Stimulated activated naive CD8-positive, alpha-beta T cell treated with anti-CD3 and anti-CD28 coated beads, Interleukin-15, Interleukin-2, amounts not matched to agents 100 ng/mL and 50 ng/mL, for 24 hours (primary cell): Measurements from ENCODE around the gene BRCA1.
"Not testable (repeated sequence)": the region's sequence is repeated elsewhere in the genome, so short reads cannot be mapped to it uniquely, and the experiment has no call there.

Experiments used
- H3K27ac Mint-ChIP-seq: one replicate; pipeline ENCODE4 v1.8.0; 2021; ENCODE audit warnings: mild to moderate bottlenecking, mixed read lengths
- H3K27me3 Mint-ChIP-seq: one replicate; pipeline ENCODE4 v1.8.0; 2021; ENCODE audit warnings: mixed read lengths
- H3K36me3 Mint-ChIP-seq: one replicate; pipeline ENCODE4 v1.8.0; 2021; ENCODE audit warnings: low read depth, mixed read lengths
- H3K4me1 Mint-ChIP-seq: one replicate; pipeline ENCODE4 v1.8.0; 2021; ENCODE audit warnings: low read depth, mixed read lengths
- H3K4me3 Mint-ChIP-seq: one replicate; pipeline ENCODE4 v1.8.0; 2021; ENCODE audit warnings: mild to moderate bottlenecking, mixed read lengths
- H3K9me3 Mint-ChIP-seq: one replicate; pipeline ENCODE4 v1.8.0; 2021; ENCODE audit warnings: mixed read lengths

BRCA1 gene

DNA sequence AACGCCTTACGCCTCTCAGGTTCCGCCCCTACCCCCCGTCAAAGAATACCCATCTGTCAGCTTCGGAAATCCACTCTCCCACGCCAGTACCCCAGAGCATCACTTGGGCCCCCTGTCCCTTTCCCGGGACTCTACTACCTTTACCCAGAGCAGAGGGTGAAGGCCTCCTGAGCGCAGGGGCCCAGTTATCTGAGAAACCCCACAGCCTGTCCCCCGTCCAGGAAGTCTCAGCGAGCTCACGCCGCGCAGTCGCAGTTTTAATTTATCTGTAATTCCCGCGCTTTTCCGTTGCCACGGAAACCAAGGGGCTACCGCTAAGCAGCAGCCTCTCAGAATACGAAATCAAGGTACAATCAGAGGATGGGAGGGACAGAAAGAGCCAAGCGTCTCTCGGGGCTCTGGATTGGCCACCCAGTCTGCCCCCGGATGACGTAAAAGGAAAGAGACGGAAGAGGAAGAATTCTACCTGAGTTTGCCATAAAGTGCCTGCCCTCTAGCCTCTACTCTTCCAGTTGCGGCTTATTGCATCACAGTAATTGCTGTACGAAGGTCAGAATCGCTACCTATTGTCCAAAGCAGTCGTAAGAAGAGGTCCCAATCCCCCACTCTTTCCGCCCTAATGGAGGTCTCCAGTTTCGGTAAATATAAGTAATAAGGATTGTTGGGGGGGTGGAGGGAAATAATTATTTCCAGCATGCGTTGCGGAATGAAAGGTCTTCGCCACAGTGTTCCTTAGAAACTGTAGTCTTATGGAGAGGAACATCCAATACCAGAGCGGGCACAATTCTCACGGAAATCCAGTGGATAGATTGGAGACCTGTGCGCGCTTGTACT is at the start of gene BRCA1:
BRCA1 (minus strand) TSS at position 232 of the 834 bp plus-strand sequence. CDS start 1,268 bp downstream, outside the sequence.
- Mint-ChIP-seq H3K4me3 (peak within 1 kb of the TSS; percentile 96), H3K36me3 (peaks cover 40% of the 10 kb centered on the region), H3K27me3 (no peaks in the 10 kb centered on the region), H3K27ac (peak within 1 kb of the TSS; percentile 98), H3K4me1 (peaks cover 40% of the 10 kb centered on the region), H3K9me3 (no peaks in the 10 kb centered on the region)

DNA sequence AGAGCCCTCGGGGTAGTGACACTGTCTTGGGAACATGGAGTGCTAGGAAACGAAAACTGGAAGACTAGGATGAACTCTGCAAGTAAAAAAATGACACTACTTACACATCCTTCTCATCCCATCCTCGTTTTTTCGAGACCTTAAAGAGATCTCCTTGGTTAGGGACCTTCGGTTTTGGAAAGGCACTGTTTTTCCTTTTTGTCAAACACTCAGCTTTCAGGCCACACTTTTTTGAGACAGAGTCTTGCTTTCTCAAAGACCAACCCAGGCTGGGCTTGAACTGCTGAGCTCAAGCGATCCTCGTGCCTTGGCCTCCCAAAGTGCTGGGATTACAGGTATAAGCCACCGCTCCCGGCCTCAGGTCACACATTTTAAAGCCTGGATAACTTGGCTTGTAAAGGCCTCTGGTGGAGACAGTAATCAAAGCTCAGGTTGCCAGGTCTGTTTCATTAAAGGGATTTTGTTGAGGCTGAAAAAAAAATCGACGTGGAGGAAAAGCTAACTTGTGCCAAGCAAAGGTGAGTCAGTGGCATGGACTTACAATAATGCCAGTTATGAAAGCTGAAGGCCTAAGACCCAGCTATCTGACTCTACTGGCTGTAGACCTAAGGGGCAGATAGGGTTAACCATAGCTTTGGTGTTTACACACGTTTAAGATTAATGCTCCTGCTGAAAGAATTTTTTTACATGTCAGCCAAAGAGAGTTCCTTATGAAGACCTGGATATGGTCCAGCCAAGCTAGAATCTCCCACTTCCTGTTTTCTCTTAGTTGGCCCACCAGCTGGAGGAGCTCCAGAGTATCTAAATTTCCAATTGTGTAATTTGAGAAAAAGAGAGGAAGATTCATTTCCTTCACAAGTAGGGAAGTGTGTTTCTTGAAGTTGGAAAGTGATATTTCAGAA is 46.7 kb upstream of the BRCA1 start:
- Mint-ChIP-seq H3K27me3 (no peaks in the 10 kb centered on the region), H3K27ac (no peak overlapping the region), H3K4me1 (peaks cover 43% of the 10 kb centered on the region), H3K4me3 (no peak overlapping the region), H3K36me3 (peaks cover 17% of the 10 kb centered on the region), H3K9me3 (no peaks in the 10 kb centered on the region)

DNA sequence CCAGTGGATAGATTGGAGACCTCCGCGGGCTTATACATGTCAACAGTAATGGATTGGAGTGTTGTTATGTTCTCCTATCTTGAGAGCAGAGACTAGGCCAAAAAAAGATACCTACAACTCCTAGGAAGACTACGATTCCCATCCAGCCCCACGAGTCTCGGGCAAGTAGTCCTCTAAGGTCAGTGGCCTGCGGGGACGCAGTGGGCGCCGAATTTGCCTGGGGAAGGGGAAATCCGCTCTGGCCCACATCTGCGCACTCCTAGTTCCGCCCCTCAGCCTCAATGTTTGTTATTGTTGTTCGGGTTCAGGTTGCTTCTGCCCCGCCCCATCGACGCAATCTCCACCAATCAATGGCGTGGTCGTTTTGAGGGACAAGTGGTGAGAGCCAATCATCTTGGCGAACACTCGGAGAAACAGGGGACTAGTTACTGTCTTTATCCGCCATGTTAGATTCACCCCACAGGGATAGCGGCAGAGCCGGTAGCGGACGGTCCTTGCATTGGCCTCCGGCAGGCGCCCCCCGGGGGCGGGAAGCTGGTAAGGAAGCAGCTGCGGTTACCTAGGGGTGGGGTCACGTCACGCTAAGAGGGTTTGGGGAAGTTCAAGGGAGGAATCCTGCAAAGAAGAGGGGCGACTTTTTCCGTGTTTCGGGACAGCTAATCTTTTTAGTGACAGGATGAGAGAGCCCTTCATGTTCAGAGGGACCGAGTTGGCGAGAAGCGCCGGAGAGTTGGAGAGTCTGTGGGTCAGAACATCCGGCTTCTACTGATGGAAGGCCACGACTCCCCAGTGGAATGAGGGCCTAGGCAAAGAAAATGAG is 45.8 kb upstream of the BRCA1 start, which contains the start of gene NBR1:
NBR1 (plus strand) TSS at position 449 of the 820 bp plus-strand sequence. CDS start 4,586 bp downstream, outside the sequence.
- H3K4me1 Mint-ChIP-seq: peaks cover 35% of the 10 kb centered on the region
- H3K9me3 Mint-ChIP-seq: no peaks in the 10 kb centered on the region
- peaks cover 17% of the 10 kb centered on the region for H3K36me3 Mint-ChIP-seq
- no peak within 1 kb of the TSS for H3K4me3 Mint-ChIP-seq
- H3K27ac Mint-ChIP-seq: no peak within 1 kb of the TSS
- no peaks in the 10 kb centered on the region for H3K27me3 Mint-ChIP-seq

- Mint-ChIP-seq H3K27ac (no peak overlapping the region), H3K27me3 (no peaks in the 10 kb centered on the region), H3K9me3 (no peaks in the 10 kb centered on the region), H3K36me3 (peaks cover 11% of the 10 kb centered on the region), H3K4me3 (no peak overlapping the region), H3K4me1 (peaks cover 27% of the 10 kb centered on the region)
These were observed 45.1 kb upstream of the BRCA1 start for GRCh38 chr17:43170140-43170765.

DNA sequence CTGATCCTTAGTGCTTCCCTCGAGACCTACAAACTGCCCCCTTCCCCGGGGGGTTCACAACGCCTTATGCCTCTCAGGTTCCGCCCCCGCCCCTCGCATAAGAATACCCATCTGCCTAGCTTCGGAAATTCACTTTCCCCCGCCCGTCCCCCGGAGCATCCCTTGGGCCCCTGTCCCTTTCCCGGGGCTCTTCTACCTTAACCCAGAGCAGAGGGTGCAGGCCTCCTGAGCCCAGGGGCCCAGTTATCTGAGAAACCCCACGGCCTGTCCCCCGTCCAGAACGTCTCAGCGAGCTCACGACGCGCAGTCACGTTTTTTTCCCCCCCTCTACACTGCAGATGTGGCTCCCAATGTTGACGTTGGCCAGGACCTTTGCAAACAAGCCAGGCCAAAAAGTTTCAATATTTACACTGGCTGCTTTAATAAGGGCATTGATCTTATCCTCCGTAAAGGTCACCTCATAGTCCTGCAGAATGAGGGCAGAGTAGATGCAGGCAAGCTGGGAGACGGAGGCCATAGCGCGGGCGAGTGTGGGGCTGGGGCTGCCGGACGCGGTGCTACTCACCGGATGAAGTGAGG is 44.5 kb upstream of the BRCA1 start:
- Mint-ChIP-seq H3K27me3 (no peaks in the 10 kb centered on the region), H3K4me3 (no peak overlapping the region)

GRCh38 chr17:43165971-43166370 is 40.8 kb upstream of the BRCA1 start:
- not testable (repeated sequence) for H3K4me1 Mint-ChIP-seq, H3K4me3 Mint-ChIP-seq, H3K27me3 Mint-ChIP-seq, H3K9me3 Mint-ChIP-seq
- Mint-ChIP-seq H3K27ac (peak overlapping the region; percentile 6), H3K36me3 (peaks cover 13% of the 10 kb centered on the region)

More for the DNA sequence above, 44.5 kb upstream of the BRCA1 start:
- Mint-ChIP-seq H3K4me1 (peaks cover 22% of the 10 kb centered on the region), H3K27ac (no peak overlapping the region), H3K9me3 (no peaks in the 10 kb centered on the region), H3K36me3 (peaks cover 9% of the 10 kb centered on the region)

DNA sequence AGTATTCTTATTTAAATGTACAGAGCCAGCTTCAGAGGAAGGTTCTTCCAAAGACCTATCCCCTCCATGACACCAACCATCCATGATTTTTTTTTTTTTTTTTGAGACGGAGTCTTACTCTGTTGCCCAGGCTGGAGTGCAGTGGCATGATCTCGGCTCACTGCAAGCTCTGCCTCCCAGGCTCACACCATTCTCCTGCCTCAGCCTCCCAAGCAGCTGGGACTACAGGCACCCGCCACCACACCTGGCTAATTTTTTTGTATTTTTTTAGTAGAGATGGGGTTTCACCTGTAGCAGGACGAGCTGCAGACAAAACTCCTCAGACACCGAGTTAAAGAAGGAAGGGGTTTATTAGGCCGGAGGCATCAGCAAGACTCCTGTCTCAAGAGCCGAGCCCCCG is 34.8 kb upstream of the BRCA1 start:
- H3K36me3 Mint-ChIP-seq: not testable (repeated sequence)

DNA sequence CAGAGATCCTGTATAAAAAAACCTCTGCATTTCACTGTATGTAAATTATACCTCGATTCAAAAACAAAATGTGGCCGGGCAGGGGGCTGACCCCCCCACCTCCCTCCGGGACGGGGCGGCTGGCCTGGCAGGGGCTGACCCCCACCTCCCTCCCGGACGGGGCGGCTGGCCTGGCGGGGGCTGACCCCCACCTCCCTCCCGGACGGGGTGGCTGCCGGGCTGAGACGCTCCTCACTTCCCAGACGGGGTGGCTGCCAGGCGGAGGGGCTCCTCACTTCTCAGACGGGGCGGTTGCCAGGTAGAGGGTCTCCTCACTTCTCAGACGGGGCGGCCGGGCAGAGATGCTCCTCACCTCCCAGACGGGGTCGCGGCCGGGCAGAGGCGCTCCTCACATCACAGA is 34.1 kb upstream of the BRCA1 start:
- H3K9me3 Mint-ChIP-seq, H3K36me3 Mint-ChIP-seq, H3K27me3 Mint-ChIP-seq, H3K4me1 Mint-ChIP-seq, H3K4me3 Mint-ChIP-seq, H3K27ac Mint-ChIP-seq: not testable (repeated sequence)

More for the DNA sequence above, 34.8 kb upstream of the BRCA1 start:
- H3K27ac Mint-ChIP-seq, H3K27me3 Mint-ChIP-seq, H3K9me3 Mint-ChIP-seq, H3K4me3 Mint-ChIP-seq, H3K4me1 Mint-ChIP-seq: not testable (repeated sequence)

DNA sequence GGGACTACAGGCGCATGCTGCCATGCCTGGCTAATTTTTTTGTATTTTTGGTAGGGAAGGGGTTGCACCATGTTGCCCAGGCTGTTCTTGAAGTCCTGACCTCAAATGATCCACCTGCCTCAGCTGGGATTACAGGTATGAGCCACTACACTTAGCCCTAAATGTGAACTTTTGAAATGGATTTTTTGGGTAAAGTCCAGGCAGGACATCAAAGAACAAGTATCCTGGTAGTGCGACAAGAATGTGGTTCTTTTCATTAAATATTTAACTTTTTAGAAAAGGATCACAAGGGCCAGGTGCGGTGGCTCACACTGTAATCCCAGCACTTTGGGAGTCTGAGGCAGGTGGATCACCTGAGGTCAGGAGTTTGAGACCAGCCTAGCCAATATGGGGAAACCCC is 30.5 kb upstream of the BRCA1 start:
- Mint-ChIP-seq H3K9me3 (no peaks in the 10 kb centered on the region), H3K4me1 (no peaks in the 10 kb centered on the region), H3K4me3 (no peak overlapping the region), H3K36me3 (peaks cover 10% of the 10 kb centered on the region), H3K27ac (no peak overlapping the region), H3K27me3 (no peaks in the 10 kb centered on the region)

GRCh38 chr17:43153197-43153835 is 28.2 kb upstream of the BRCA1 start:
- H3K27ac Mint-ChIP-seq, H3K9me3 Mint-ChIP-seq, H3K4me3 Mint-ChIP-seq, H3K27me3 Mint-ChIP-seq, H3K4me1 Mint-ChIP-seq: not testable (repeated sequence)
- H3K36me3 Mint-ChIP-seq: peaks cover 10% of the 10 kb centered on the region

DNA sequence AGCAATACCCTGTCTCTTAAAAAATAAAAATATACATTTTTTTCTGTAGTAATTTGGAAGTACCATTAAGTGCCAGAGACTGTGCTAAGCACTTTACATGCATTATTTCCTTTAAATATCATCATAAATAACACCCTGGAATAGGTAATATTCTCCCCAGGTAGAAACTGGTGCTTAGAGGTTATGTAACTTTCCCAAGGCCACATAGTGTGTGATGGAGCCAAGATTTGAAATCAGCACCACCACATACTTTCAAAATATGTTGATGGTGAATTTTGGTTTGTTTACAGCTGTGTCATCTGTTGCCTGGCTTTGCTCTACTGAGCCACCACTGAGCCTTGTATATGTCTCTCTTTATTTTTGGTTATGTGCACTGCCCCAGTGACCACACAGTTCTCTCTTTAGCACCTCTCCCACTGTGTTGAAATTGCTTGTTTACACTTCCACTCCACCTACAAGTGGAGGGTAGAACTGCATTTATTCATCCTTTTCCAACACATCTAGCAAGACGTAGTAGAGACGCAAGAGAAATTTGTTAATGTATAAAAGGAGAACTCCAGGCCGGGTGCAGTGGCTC is 26.8 kb upstream of the BRCA1 start:
- Mint-ChIP-seq H3K9me3 (no peaks in the 10 kb centered on the region), H3K27me3 (no peaks in the 10 kb centered on the region), H3K27ac (peak overlapping the region; percentile 32), H3K36me3 (peaks cover 10% of the 10 kb centered on the region), H3K4me3 (no peak overlapping the region), H3K4me1 (no peaks in the 10 kb centered on the region)

DNA sequence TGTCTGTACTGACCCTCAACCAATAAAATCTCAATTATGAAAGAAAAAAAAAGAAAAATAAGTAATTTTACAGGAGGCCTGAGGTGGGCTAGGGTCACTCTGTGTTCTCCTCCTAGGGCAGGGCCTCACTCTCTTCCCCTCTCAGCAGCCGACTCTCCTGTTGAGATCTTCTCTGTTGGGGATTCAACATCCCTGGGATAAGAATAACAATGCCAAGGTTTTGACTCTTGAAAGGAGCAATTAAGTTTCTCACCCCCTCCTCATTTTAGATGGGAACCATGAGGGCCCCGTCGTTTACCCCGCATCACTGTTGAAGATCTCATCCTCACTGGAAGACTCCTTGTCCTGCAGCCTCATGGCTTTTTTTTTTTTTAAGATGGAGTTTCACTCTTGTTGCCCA is 21.5 kb upstream of the BRCA1 start:
- no peaks in the 10 kb centered on the region for H3K4me1 Mint-ChIP-seq
- peaks cover 5% of the 10 kb centered on the region for H3K36me3 Mint-ChIP-seq
- no peaks in the 10 kb centered on the region for H3K27me3 Mint-ChIP-seq
- H3K27ac Mint-ChIP-seq: no peak overlapping the region
- no peaks in the 10 kb centered on the region for H3K9me3 Mint-ChIP-seq
- no peak overlapping the region for H3K4me3 Mint-ChIP-seq

DNA sequence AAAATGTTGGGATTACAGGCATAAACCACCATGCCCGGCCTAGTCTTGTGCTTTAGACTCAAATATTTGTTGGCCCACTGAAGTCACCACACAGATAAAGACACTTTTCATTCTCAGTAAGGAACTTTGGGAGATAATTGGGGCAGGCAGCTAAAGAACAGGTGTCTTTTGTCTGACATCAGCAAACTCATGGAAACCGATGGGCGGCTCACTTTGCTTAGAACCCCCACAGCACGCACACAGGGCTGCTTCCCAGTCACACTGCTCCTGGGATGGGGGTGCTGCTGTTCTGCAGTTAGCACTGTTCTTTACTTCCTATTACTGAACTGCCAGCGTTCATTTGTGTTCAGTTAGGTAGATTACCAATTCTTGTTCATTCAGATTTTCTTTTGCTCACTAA is 18.0 kb upstream of the BRCA1 start:
- Mint-ChIP-seq H3K27ac (no peak overlapping the region), H3K36me3 (peaks cover 5% of the 10 kb centered on the region), H3K27me3 (no peaks in the 10 kb centered on the region), H3K4me1 (no peaks in the 10 kb centered on the region), H3K9me3 (no peaks in the 10 kb centered on the region), H3K4me3 (no peak overlapping the region)
